ENCODE measurements around the gene TMEM200B.
"Not testable (repeated sequence)": the region's sequence is repeated elsewhere in the genome, so short reads cannot be mapped to it uniquely, and the experiment has no call there.

The TMEM200B gene

DNA sequence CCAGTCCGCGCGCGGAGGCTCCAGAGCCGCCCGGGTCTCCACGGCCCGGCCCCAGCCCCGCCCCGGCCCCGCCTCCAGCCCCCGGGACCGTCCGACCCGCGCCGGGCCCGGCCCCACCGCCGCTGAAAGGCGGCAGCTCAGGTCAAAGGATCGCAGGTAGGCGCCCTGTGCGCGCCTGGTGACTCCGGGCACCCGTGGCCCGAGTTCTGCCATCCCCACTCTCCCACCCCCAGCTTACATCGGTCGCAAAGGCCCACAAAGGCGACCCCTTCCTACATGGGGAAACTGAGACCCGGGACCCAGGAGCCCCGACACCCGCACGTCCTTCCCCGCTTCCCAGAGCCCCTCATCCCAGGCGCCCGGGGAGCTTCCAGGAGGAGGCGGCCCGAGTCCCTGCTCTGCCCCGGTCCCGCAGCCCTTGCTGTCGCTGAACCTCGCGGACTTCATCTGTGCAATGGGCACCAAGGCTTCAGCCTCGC lies at the start of gene TMEM200B:
Gene TMEM200B, minus strand, starts transcription at position 17 of the 479 bp plus-strand sequence. CDS start 2,075 bp downstream, outside the sequence.
- no peak for DNase-seq

DNA sequence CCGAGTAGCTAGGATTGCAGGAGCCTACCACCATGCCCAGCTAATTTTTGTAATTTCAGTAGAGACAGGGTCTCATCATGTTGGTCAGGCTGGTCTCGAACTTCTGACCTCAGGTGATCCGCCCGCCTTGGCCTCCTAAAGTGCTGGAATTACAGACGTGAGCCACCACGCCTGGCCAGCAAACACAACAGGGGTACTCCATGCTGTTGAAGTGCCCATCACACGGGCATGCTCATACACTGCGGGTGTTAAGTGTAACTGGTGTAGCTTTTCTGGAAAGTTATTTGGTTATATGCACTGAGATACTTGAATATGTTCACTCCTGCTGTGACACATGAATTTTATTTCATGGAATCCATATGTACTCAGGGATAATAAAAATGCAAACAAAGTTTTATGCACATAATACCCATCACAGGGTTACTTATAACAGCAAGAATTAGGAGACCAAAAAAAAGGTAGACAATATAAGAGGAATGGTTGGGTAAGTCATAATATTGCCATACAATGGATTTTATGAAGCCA lies 48.8 kb upstream of the TMEM200B start:
- DNase-seq, result no peak

DNA sequence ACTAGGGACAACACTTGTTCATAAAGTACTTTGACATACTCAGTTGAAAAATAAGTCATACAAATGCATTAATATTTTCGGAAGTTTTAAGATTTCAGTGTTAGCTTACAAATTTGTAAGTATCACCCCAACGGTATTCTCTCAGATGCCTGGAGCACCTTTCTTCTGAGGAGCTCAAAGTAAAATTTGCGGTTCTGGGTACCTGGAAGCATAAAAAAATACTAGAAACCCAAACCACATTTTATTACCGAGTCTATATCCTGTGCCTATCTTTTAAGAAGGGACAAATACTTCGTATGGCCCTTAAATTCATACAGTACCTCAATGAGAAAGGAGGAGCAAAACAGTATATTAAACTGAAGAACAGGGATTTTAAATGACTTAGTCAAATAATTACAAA lies 47.8 kb upstream of the TMEM200B start:
- no peak for DNase-seq

DNA sequence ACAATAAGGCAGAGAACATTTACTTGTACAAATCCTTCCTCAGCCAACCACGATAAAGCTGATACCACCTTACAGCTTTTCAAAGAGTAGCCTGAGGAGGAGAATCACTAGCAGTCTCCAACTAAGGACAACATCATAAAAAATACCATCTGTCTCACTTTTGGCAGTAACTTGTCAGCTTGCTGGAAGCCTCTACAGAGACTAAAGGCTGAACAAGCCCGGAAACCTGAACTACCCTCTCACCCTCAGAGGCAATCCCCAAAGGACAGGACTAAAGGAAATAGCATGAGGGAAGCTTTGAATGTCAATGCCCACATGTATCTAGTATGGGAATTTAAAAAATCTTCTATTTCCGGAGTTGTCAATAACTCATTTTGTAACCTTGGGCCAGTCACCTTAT lies 47.4 kb upstream of the TMEM200B start:
- DNase-seq, result peak; percentile 62 to 94

DNA sequence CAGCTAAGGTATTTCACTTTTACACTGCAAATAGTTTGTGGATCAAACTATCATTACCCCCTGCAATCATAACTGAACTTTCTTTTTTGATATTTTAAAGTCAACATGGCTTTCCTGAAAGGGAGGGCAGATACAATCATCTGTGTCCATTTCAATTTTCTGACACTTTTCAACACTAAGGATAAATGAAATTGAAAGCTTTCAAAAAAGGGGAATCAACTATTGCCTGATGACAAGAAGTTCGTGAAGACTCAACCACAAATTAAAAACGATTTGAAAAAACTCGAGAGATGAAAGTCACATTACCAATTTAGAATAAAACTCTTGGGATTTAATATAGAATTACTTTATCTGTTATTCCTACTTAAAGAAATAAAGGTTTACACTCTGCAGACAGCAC lies 46.3 kb upstream of the TMEM200B start:
- no peak for DNase-seq

DNA sequence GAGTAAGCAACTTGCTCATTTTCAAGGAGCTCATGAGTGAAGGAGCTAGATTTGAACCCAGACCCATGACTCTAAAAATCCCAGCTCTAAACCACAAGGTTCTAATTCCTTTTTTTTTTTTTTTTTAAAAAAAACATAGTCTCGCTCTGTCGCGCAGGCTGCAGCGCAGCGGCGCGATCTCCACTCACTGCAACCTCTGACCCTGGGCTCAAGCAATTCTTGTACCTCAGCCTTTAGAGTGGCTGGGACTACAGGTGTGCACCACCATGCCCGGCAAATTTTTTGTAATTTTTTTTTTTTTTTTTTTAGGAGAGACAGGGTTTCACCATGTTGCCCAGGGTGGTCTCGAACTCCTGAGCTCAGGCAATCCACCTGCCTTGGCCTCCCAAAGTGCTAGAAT lies 44.2 kb upstream of the TMEM200B start:
- no peak for DNase-seq

DNA sequence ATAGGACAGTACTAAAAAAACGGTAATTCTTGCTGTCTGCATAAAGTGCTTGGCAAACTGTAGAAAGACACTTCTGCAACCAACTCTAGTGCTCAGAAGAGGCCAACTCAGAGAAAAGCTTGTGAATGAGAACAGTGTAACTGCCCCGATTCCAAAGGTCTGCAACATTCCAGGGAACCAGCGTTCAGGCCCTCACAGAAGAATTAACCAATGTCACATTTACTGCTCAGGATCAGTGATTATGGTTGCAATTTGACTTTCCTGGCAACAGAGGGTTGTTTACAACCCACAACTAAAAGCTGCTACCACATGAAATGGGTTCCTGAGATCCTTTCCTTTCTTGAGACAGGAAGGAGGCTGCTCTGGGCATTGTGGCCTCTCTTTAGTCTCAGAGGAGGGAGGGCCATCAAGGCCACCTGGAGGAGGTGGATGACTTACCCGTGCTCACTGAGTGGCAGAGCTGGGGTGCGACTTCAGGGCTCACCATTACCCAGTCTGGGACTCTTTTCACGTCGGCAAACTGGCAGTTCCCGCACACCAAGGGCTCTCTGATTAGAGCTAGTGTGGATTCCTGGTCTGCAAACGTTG lies 42.7 kb upstream of the TMEM200B start:
- DNase-seq, result no peak

DNA sequence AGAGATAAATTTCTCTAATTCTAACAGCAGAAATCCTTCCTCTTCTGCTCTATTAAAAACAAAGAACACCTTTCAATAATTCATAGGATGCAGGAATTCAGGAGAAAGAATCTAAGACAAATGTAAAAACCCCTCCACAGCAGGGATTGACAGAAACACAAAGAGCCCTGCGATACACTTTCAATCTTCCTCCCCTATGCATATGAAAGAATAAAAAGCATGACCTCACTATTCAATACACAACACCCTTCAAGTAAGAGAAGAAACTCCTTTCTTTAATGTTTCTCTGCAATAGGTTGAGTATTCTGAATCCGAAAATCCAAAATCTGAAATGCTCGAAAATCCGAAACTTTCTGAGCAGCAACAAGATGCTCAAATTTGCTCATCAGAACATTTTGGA lies 40.9 kb upstream of the TMEM200B start:
- no peak for DNase-seq

DNA sequence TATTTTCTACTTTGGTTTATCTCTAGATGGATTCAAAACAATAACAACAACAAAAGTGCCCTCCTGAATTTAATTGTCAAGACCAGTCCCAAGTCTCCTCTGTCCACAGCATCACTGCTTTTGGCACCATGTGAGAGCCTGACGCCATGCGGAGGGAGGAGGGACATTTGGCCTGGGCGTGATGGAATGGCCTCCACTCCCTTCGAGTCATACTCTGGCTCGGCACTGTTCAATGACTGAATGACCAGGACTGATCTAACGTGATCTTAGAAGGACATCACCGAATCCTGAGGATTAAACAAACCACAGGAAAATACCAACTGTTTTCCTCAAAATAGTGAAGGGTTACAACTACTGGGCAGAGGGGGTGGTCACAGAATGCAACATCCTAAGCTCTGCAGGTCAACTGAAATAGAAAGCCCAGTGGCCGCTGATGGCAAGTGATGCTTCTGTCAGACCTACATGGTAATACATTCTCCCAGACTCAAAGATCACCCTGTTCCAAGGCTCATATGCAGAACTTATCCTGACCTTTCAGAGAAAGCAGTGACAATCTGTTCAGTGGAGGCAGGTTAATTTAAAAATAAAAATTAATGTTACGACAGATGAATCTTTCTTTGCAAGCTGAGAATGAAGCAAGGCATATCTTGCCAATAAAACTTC lies 38.9 kb upstream of the TMEM200B start:
- no peak for DNase-seq

DNA sequence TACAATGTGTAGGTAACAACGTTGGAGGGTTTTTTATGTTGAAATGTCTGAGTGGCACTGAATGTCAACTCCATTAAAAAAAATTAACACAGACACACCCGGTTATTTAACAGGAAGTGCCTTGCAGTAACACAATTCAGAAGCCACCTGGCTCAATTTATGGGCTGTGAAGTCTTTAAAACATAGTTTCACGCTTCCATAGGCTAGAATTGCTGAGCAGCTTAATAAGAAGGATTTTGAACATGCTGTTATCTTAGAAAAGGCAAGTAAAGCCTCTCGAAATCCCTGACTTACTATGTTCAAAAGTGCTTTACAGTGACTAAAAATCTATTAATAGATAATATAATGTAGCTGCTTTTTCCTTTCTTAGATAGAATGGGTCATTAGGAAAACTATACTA lies 38.3 kb upstream of the TMEM200B start:
- DNase-seq, result no peak

DNA sequence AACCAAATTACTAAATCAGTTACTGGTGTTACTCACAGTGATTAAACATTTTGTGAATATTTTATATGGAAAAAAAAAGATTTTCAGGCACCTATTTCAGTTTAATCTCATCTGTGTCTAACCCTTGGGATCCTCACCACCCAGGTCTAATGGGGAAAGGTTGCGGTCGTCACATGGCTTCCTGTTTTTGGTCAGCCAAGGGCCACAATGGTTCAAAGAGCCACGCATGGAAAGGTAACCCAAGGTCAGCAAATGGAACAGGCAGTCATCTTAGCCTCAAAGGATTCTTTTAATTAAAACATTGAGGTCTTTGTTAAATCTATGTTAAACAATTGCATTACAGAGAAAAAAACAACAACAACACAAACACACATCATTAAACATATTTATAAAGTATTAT lies 36.1 kb upstream of the TMEM200B start:
- no peak for DNase-seq

DNA sequence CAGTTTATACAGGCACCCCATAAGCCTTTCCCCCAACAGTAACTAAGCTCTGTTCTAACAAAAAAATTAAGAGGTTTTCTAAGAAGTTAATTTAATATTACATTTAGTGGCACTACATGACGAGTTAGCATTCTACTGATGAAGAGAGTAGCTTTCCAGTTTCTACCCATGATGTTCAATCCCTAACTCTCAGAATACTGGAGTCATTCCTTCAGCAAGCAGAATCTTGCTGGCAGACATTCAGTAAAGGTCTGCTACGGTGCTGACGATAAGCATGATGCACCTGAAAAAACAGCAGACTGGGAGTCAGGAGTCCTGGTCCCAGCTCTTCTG lies 33.5 kb upstream of the TMEM200B start:
- no peak for DNase-seq

DNA sequence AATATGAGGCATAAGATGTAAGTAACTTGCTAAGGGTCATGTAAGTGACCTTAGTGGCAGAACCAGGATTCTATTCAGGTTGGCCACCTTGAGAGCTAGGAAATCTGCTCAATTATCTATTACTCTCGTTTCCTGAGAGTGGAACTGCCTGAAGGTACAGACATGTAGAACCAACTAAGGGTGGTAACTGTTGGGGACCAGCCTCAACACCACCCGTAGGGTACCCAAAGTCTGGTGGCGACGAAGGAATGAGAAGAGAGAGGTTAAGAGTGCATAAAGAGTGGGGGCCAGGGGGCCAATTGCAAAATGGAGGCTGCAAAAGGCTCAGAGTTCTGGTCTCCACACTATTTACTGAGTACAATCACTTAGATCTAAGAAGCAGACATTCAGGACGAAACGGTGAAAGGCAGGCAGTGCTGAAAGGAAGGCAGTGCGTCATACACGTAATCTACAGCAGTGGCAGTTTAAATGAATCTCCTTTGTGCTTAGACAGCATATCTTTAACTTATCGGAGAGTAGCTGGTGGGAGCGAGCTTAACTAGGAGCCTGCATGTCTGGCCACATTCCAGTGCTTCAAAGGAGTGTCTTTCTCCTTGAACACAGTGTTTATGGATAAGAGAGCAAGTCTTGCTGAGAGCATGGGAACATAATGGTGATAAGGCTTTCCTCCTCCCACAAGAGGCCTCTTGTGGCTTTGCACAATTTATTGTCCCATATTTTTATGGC lies 33.0 kb upstream of the TMEM200B start:
- DNase-seq, result no peak

DNA sequence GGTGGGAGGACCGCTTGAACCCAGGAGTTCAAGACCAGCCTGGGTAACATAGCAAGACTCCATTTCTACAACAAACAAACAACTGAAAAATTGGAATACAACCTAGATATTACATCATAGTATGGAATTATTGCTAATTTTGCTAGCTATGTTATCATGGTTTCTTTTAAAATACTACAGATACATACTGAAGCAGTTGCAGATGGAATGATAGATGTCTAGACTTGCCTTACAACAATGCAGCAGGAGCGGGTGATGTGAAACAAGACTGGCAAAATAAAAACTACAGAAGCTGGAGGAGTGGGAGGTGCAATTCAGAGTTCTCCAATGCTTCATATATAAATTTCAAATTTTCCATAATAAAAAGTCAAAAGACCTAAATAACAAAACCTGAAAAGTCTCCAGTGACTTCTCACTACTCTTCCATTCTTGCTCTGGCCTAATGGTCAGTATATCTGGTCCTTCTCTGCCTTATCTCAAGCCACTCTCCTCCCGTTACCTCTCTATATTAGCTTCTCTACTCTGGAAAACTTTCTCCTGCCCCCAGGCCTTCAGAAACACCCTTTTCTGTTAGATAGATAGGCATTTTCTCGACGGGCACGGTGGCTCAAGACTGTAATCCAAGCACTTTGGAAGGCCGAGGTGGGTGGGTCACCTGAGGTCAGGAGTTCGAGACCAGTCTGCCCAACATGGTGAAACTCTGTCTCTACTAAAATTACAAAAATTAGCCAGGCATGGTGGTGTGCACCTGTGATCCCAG lies 28.5 kb upstream of the TMEM200B start:
- DNase-seq, result no peak

DNA sequence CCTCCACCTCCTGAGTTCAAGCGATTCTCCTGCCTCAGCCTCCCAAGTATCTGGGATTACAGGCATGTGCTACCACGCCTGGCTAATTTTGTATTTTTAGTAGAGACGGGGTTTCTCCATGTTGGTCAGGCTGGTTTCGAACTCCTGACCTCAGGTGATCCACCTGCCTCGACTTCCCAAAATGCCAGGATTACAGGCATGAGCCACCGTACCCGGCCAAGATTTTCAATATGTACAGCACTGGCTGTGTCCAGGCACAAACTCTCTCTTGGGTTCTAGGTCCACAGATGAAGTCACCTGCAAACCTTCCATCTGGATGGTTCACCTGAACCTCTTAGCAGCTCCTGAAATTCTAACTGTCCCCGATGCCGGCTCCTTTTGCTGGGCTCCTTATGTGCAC lies 26.6 kb upstream of the TMEM200B start:
- not testable (repeated sequence) for DNase-seq

DNA sequence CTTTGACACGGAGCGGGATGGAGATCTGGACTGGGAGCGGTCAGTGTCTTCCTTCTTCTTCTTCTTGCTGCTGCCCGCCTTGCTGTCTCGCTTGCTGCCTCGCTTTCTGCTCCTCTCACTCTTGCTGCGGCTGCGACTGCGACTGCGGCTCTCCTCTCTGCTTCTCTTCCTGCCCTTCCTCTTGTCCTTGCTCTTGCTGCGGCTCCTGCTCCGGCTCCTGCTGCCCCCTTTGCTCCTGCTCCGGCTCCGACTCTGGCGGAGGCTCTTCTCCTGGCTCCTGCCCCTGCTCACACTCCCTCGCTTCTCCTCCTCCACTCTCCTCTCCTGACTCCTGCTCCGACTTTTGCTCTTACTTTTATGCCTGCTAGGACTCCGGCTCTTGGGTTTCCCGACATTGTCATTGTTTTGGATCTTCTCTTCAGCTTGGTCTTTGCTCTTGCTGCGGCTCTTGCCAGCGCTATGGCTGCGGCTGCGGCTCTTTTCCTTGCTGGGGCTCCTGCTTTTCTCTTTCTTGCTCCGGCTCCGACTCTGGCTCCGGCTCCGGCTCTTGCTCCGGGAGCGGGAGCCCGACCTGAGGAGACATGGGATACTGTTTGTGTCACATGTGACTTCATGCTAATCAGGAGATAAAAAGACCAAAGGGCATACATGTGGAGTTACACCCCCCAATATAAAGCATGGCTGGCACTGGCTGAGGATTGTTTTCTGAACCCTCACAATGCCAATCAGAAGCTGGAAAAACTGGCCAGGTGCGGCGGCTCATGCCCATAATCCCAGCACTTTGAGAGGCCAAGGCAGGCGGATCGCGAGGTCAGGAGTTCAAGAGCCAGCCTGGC lies 25.2 kb upstream of the TMEM200B start:
- DNase-seq, result no peak

DNA sequence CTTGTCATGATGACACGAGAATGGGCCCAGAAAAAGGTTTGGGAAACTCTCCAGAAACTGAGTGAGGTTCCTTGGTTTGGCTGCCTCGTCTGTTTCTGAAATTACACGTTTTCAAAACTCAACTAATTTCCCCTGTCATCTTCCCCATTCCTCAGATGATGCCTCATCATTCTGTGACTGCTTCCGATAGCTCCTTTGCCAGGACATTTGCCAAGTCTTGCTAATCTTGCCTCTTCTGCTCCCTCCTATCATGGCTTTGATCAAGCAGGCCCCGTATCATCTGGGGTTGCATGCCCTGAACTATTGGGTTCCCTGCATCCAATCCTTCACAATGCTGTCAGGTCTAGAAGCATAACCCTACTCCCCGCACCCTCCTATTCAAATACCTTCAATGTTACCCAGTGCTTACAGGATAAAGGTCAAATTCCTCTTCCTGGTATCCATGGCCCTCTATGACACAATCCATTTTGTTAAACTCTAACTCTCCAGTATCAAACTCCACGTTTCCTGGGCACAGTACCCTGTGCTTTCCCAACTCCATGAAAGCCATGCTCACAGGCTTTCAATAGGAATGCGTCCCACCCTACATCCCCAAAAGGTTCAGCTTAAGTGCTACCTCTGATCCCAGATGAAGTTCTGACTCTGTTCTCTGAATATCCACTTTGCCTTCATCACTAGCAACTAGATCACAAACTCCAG lies 22.2 kb upstream of the TMEM200B start:
- DNase-seq, result no peak

DNA sequence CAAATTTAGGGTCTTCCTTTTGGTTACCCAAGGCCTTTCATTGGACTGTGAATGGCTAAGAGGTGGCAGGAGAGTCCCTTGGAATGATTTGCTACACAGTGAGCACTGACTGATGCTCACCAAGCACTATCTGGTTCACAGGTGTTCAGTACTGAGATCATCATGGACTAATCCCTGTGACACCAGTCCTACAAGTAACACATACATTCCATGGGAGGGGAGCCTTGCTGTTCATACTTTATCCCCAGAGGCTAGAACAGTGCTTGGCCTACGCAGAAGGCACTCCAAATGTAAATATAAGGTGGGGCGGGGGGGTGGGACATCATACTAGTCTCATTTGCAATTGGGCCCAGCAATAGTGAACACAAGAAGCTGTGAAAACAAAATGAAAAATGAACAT lies 20.5 kb upstream of the TMEM200B start:
- DNase-seq, result no peak

DNA sequence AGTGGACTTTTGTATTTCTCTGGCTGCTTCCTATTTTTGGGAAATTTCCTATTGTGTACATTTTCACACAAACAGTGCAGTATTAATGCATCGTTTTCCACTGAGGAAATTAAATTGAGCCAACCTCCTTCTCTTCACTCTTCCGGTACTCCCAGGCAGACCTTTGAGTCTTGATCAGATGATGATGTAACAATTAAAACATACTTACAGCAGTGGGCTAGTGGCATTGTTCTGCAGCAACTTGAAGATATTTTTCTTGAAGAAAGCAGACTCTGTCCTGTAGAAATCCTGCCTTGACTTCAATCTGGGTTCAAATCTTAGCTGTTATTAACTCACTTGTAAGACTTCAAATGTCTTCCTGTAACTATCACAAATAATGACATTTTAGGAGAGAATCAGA lies 19.0 kb upstream of the TMEM200B start:
- DNase-seq, result no peak

DNA sequence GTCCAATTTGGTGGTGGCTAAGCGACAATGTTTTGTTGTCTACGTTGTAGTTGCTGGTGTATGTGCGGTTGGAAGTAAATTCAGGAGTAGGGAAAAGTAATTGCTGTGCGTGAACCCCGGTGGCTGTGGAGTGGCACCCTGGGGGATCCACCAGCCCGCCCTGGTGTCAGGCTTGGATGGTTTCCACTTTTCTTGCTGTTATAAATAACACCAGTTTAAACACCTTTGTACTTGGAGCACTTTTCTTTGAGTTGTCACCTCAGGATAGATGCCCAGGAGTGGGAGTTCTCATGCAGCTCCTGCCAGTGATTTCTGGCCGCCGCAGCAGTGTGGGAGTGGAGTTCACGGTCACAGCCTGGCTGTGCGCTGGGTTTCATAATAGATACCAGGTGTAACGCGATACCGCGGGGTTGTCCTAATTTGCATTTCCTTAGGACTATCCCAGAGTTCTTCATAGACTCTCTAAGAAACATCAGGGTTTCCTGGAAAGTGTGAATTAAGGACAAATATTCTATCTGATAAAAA lies 12.8 kb upstream of the TMEM200B start:
- peak in 1 of 2 experiments; percentile 34 for DNase-seq

DNA sequence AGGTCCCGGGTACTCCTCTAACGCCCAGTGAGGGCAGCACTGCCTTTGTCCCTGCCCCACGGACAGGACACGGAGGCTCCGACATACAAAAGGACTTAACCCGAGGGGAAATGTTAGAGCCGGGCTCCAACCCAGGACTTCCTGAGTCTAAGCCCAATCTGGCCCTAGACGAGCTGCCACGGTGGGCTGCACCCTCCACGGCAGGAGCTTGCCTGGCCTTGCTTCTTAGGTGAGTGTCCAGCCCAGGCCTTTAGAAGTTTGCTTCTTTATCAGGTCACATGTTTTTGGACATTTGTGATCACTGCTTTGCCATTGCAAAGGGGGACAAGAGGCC lies 11.0 kb upstream of the TMEM200B start:
- DNase-seq, result peak in 1 of 2 experiments; percentile 19

Data from NCI-H524 (cell line).